HepG2 (cell line): ENCODE measurements around the gene C15orf62. TPM values are rescaled to one million over a fixed set of nuclear protein-coding genes. Genes with fewer than 3 reads are reported as not detected.

Source experiments
- ATAC-seq: fragments of 200-7000 bp; cut with Tn5 transposase; 3 replicates; pipeline ENCODE4 v1.9.1; 2020; ENCODE audit warnings: mild to moderate bottlenecking, moderate library complexity
- BruUV-seq: library from RNA; stranded (reverse); fragments of 400-500 nt; replicated peaks from 2 replicates; lab custom pipeline; 2021; lab: Mats Ljungman, UMichigan
- CTCF ChIA-PET: fragments of 300-600 bp; formaldehyde crosslinking; extraction: SDS; loops from one replicate; lab custom pipeline; 2021; ENCODE audit warnings: low total read pairs, inconsistent platforms, low intra/inter-chr PET ratio; lab: Yijun Ruan, JAX
- POLR2A ChIA-PET: fragments of 350-600 bp; sonication (Branson Sonifier 250); formaldehyde crosslinking; loops from one replicate; lab custom pipeline; 2020; ENCODE audit warnings: antibody characterized with exemption, inconsistent platforms; lab: Yijun Ruan, JAX
- DNase-seq: peaks from one replicate; pipeline ENCODE4 v3.0.0-alpha.2; 2015; ENCODE audit warnings: low spot score
- FAIRE-seq: peaks from 3 replicates; lab custom pipeline; 2011; peaks lifted over from hg19 to GRCh38; lab: Jason Lieb, UNC
- H2AFZ ChIP-seq: one replicate; pipeline ENCODE4 v1.6.1; 2011; ENCODE audit warnings: low read length, inconsistent platforms
- H3K27ac ChIP-seq: fragments of 300-600 bp; 3 replicates; pipeline ENCODE4 v1.8.0; 2011; ENCODE audit warnings: mixed run types, mild to moderate bottlenecking, mixed read lengths, low read length, inconsistent platforms; ENCODE audit not compliant: insufficient read depth; ENCODE audit errors: extremely low read length
- H3K27me3 ChIP-seq, 2 experiments: fragments of 200-600 bp in 1 of 2; 2 replicates in 1 of 2; 3 replicates in 1 of 2; pipeline versions ENCODE4 v1.6.0 to v1.8.0; 2011; ENCODE audit warnings: low read length in 2 of 2, mild to moderate bottlenecking in 2 of 2, moderate library complexity in 2 of 2, inconsistent platforms in 1 of 2; ENCODE audit not compliant: insufficient read depth in 2 of 2, control insufficient read depth in 1 of 2
- H3K36me3 ChIP-seq, 2 experiments: fragments of 200-600 bp in 1 of 2; replicated peaks in 1 of 2; 2 replicates in 1 of 2; 3 replicates in 1 of 2; pipeline versions ENCODE4 v1.5.1 to v1.8.0; 2011; ENCODE audit warnings: low read length in 2 of 2, inconsistent platforms in 1 of 2; ENCODE audit not compliant: insufficient read depth in 2 of 2, control insufficient read depth in 1 of 2
- H3K4me1 ChIP-seq: 2 replicates; pipeline ENCODE4 v1.5.1; 2012; ENCODE audit warnings: low read length, inconsistent platforms; ENCODE audit not compliant: insufficient read depth
- H3K4me2 ChIP-seq: 2 replicates; pipeline ENCODE4 v1.6.0; 2011; ENCODE audit warnings: low read depth, low read length, inconsistent platforms
- H3K4me3 ChIP-seq, 3 experiments: fragments of 200-600 bp in 1 of 3; sonication (generic), shearing (Covaris generic) in 1 of 3; replicated peaks in 1 of 3; 2 replicates each; pipeline ENCODE4 v1.5.1; 2011 to 2016; ENCODE audit warnings: low read length in 3 of 3, inconsistent platforms in 2 of 3, low read depth in 2 of 3, mild to moderate bottlenecking in 2 of 3, control low read depth in 1 of 3, mixed read lengths in 1 of 3; ENCODE audit not compliant: insufficient read depth in 1 of 3
- H3K79me2 ChIP-seq: one replicate; pipeline ENCODE4 v1.6.1; 2011; ENCODE audit warnings: low read length, inconsistent platforms; ENCODE audit not compliant: insufficient read depth
- H3K9ac ChIP-seq: 2 replicates; pipeline ENCODE4 v1.6.0; 2011; ENCODE audit warnings: mild to moderate bottlenecking, low read depth, low read length, inconsistent platforms; ENCODE audit not compliant: insufficient read depth
- H3K9me3 ChIP-seq: 2 replicates; pipeline ENCODE4 v1.5.1; 2012; ENCODE audit warnings: mild to moderate bottlenecking, low read length
- H4K20me1 ChIP-seq: 2 replicates; pipeline ENCODE4 v1.6.0; 2011; ENCODE audit warnings: inconsistent platforms, mild to moderate bottlenecking, low read length, moderate library complexity; ENCODE audit not compliant: insufficient read depth
- AGO2 ChIP-seq: fragments of 200-400 bp; formaldehyde crosslinking; optimal IDR thresholded peaks from 2 replicates; pipeline ENCODE3; 2017; ENCODE audit warnings: mild to moderate bottlenecking, low read depth, low read length, moderate library complexity
- BATF2 ChIP-seq: sonication (generic); formaldehyde crosslinking; IDR thresholded peaks from 2 replicates; pipeline ENCODE4 v1.8.0; 2022; ENCODE audit warnings: mild to moderate bottlenecking, missing genetic modification reagents, moderate library complexity
- GATA4 ChIP-seq: sonication (generic); IDR thresholded peaks from 2 replicates; pipeline ENCODE4 v1.6.1; 2016; ENCODE audit warnings: antibody characterized with exemption, low read depth, borderline replicate concordance
- NR1H2 ChIP-seq: sonication (generic); formaldehyde crosslinking; IDR thresholded peaks from 2 replicates; pipeline ENCODE4 v1.8.1; 2022; ENCODE audit warnings: low read depth, missing genetic modification reagents, borderline replicate concordance
- SMAD1 ChIP-seq: sonication (generic); formaldehyde crosslinking; IDR thresholded peaks from 2 replicates; pipeline ENCODE4 v1.4.0; 2020; ENCODE audit warnings: missing genetic modification reagents, low read depth, mild to moderate bottlenecking, borderline replicate concordance
- SMARCE1 ChIP-seq: fragments of 450-650 bp; IDR thresholded peaks from 2 replicates; pipeline ENCODE4 v1.6.1; 2017; ENCODE audit warnings: borderline replicate concordance
- SYNCRIP ChIP-seq: fragments of 200-400 bp; formaldehyde crosslinking; IDR thresholded peaks from 2 replicates; pipeline ENCODE4 v1.6.1; 2018; ENCODE audit warnings: mild to moderate bottlenecking, low read depth, low read length; ENCODE audit not compliant: insufficient read depth
- ZNF451 ChIP-seq: sonication (generic); formaldehyde crosslinking; IDR thresholded peaks from 2 replicates; pipeline ENCODE4 v1.5.0; 2020; ENCODE audit warnings: mild to moderate bottlenecking, missing genetic modification reagents
- ZNF670 ChIP-seq: sonication (generic); formaldehyde crosslinking; IDR thresholded peaks from 2 replicates; pipeline ENCODE4 v1.8.0; 2022; ENCODE audit warnings: mild to moderate bottlenecking, missing genetic modification reagents, borderline replicate concordance
- ZNF720 ChIP-seq: sonication (generic); formaldehyde crosslinking; IDR thresholded peaks from 2 replicates; pipeline ENCODE4 v1.4.0; 2020; ENCODE audit warnings: missing genetic modification reagents
- WGBS: methylation state at CpG from one replicate; pipeline ENCODE4 v1.1.6; 2017; ENCODE audit warnings: low lambda C conversion rate; 5-methylcytosine and 5-hydroxymethylcytosine counted together
- in situ Hi-C: cut with HindIII; loops from 2 replicates; pipeline ENCODE4 v1.10.0; 2017; ENCODE audit warnings: low pct_unique_long_range_greater_than_20kb; ENCODE audit not compliant: extremely low pct_ligation_motif_present
- intact Hi-C: fragments of 100-400 bp; cut with micrococcal nuclease; formaldehyde crosslinking; loops from one replicate; pipeline ENCODE4 v1.10.0; 2022; ENCODE audit not compliant: unreplicated experiment
- polyA plus RNA-seq, 8 experiments: library from polyadenylated mRNA; depleted of rRNA in 3 of 8; stranded (reverse) in 7 of 8; unstranded in 1 of 8; fragments of >200 nt; fragmentation: Illumina TruSeq in 4 of 8; extraction: Trizol in 4 of 8; gene quantifications; 2 replicates each; pipeline versions ENCODE4 v1.2.1 to v1.2.3, GENCODE V29; 2011 to 2016; ENCODE audit warnings: low read depth in 4 of 8, missing spikeins in 1 of 8, mixed read lengths in 1 of 8; ENCODE audit not compliant: insufficient read depth in 1 of 8
- total RNA-seq, 5 experiments: library from RNA; depleted of rRNA; stranded (reverse); fragments of >200 nt; fragmentation: Illumina TruSeq; extraction: Trizol; gene quantifications; 2 replicates each; pipeline ENCODE4 v1.2.3, GENCODE V29; 2016; ENCODE audit warnings: low read depth in 1 of 5
- TF ChIP-seq, protein P1 (sequence below): sonication (generic); formaldehyde crosslinking; IDR thresholded peaks from 2 replicates; pipeline ENCODE4 v1.4.0; 2020; ENCODE audit warnings: missing genetic modification reagents, borderline replicate concordance
- TF ChIP-seq, protein P2 (sequence below): sonication (generic); formaldehyde crosslinking; IDR thresholded peaks from 2 replicates; pipeline ENCODE4 v1.5.0; 2020; ENCODE audit warnings: mild to moderate bottlenecking, missing genetic modification reagents, borderline replicate concordance

C15orf62 gene
- total and polyA plus RNA-seq, 2 of the 13 experiments (the other 11 are each of a cell fraction or from before 2014, with no cell fraction given): 0.51 to 1.1 TPM

DNA sequence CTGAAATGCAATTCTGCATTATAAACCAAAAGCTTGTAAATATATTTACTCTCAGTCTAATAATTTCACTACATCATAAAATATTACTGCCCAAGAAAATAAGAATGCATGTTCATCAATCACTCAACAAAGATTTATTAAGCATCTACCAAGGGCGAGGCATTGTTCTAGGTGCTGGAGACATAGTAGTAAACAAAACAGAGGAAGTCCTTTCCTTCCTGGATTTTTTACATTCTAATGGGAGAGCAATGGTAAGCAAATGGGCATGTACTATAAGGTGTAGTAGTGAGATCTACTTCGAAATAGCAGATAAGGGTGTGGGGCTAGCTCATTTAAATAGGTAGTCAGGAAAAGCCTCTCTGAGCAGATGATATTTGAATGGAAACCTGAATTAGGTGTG lies 26.3 kb downstream of the C15orf62 start:
- H2AFZ ChIP-seq: no peak overlapping the region
- no peak overlapping the region for H3K9ac ChIP-seq
- ChIA-PET POLR2A (interaction anchor here (1.1 to 1.3 kb wide), 2 partner anchors 11 to 32 kb away, joined by 3 read pairs; partner anchors contain the start of genes DNAJC17, GCHFR and ZFYVE19), CTCF (no interaction called here)
- H3K27ac ChIP-seq: peak overlapping the region; percentile 29
- DNase-seq: no peak
- H3K27me3 ChIP-seq: no peaks in the 10 kb centered on the region
- TF ChIP-seq, protein P1, sequence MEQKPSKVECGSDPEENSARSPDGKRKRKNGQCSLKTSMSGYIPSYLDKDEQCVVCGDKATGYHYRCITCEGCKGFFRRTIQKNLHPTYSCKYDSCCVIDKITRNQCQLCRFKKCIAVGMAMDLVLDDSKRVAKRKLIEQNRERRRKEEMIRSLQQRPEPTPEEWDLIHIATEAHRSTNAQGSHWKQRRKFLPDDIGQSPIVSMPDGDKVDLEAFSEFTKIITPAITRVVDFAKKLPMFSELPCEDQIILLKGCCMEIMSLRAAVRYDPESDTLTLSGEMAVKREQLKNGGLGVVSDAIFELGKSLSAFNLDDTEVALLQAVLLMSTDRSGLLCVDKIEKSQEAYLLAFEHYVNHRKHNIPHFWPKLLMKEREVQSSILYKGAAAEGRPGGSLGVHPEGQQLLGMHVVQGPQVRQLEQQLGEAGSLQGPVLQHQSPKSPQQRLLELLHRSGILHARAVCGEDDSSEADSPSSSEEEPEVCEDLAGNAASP: no peak
- TF ChIP-seq ZNF720: no peak
- TF ChIP-seq SMARCE1: no peak
- no peak for TF ChIP-seq SMAD1 (CRISPR knock-in tag)
- no peak for TF ChIP-seq GATA4
- no peak for TF ChIP-seq NR1H2
- H3K4me3 ChIP-seq: no peak overlapping the region
- WGBS: 86% methylated on average over 2 of the region's 2 CpGs
- H3K4me2 ChIP-seq: no peak overlapping the region
- FAIRE-seq: no peak
- H3K36me3 ChIP-seq: peaks cover 0 to 4% of the 10 kb centered on the region in 2 experiments; a peak in 1 of 5 replicates
- intact Hi-C loops (no loop called here), in situ Hi-C loops (no loop called here)
- no TSS peak for BruUV-seq
- ATAC-seq: no peak
- peaks cover 50% of the 10 kb centered on the region for H3K4me1 ChIP-seq
- H3K79me2 ChIP-seq: peaks cover 16% of the 10 kb centered on the region
- H3K9me3 ChIP-seq: no peaks in the 10 kb centered on the region
- H4K20me1 ChIP-seq: no peaks in the 10 kb centered on the region

DNA sequence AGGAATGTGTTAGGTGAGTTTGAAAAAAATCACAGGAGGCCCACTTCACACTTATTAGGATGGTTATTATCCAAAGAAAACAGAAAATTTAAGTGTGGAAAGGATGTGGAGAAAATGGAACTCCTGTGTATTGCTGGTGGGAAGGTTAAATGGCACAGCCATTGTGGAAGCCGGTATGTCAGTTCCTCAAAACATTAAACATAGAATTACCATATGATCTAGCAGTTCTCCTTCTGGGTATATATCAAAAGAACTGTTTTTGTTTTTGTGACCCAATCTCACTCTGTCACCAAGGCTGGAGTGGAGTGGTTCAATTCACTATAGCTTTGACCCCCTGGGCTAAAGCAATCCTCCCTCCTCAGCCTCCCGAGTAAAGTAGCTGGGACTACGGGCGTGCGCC lies 26.7 kb downstream of the C15orf62 start:
- Histone ChIP-seq H3K79me2 (peaks cover 17% of the 10 kb centered on the region), H3K27me3 (no peaks in the 10 kb centered on the region), H3K4me2 (no peak overlapping the region), H4K20me1 (no peaks in the 10 kb centered on the region), H3K4me1 (peaks cover 49% of the 10 kb centered on the region), H3K4me3 (no peak overlapping the region), H3K27ac (peak overlapping the region; percentile 29), H2AFZ (no peak overlapping the region), H3K36me3 (peaks cover 0 to 4% of the 10 kb centered on the region in 2 experiments; a peak in 1 of 5 replicates), H3K9me3 (no peaks in the 10 kb centered on the region), H3K9ac (no peak overlapping the region)
- BruUV-seq: no TSS peak
- POLR2A ChIA-PET: interaction anchor here (1.1 to 1.3 kb wide), 2 partner anchors 11 to 33 kb away, joined by 3 read pairs; partner anchors contain the start of genes DNAJC17, GCHFR and ZFYVE19
- no peak for FAIRE-seq
- intact Hi-C loops (no loop called here), in situ Hi-C loops (no loop called here)
- no peak for DNase-seq
- CTCF ChIA-PET: no interaction called here
- no peak for ATAC-seq
- 92% methylated on average over 5 of the region's 5 CpGs for WGBS
- no peak for TF ChIP-seq BATF2 (CRISPR knock-in tag)
- TF ChIP-seq ZNF451 (CRISPR knock-in tag): no peak
- no peak for TF ChIP-seq AGO2
- TF ChIP-seq SYNCRIP: no peak
- TF ChIP-seq, protein P2, sequence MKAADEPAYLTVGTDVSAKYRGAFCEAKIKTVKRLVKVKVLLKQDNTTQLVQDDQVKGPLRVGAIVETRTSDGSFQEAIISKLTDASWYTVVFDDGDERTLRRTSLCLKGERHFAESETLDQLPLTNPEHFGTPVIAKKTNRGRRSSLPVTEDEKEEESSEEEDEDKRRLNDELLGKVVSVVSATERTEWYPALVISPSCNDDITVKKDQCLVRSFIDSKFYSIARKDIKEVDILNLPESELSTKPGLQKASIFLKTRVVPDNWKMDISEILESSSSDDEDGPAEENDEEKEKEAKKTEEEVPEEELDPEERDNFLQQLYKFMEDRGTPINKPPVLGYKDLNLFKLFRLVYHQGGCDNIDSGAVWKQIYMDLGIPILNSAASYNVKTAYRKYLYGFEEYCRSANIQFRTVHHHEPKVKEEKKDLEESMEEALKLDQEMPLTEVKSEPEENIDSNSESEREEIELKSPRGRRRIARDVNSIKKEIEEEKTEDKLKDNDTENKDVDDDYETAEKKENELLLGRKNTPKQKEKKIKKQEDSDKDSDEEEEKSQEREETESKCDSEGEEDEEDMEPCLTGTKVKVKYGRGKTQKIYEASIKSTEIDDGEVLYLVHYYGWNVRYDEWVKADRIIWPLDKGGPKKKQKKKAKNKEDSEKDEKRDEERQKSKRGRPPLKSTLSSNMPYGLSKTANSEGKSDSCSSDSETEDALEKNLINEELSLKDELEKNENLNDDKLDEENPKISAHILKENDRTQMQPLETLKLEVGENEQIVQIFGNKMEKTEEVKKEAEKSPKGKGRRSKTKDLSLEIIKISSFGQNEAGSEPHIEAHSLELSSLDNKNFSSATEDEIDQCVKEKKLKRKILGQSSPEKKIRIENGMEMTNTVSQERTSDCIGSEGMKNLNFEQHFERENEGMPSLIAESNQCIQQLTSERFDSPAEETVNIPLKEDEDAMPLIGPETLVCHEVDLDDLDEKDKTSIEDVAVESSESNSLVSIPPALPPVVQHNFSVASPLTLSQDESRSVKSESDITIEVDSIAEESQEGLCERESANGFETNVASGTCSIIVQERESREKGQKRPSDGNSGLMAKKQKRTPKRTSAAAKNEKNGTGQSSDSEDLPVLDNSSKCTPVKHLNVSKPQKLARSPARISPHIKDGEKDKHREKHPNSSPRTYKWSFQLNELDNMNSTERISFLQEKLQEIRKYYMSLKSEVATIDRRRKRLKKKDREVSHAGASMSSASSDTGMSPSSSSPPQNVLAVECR: no peak
- no peak for TF ChIP-seq ZNF670 (CRISPR knock-in tag)
